Bronchial epithelial cell (primary cell): ENCODE results near the gene TMEM243. TPM values are rescaled to one million over a fixed set of nuclear protein-coding genes. Genes with fewer than 3 reads are reported as not detected.

Experiments
- DNase-seq: peaks from one replicate; pipeline ENCODE4 v3.0.0-alpha.2; 2010; ENCODE audit warnings: low read depth
- FAIRE-seq: peaks from 2 replicates; lab custom pipeline; 2011; peaks lifted over from hg19 to GRCh38; lab: Jason Lieb, UNC
- H3K27me3 ChIP-seq: 2 replicates; pipeline ENCODE4 v1.5.1; 2011; ENCODE audit warnings: low read length; ENCODE audit not compliant: control insufficient read depth, insufficient read depth
- H3K36me3 ChIP-seq: 2 replicates; pipeline ENCODE4 v1.5.1; 2011; ENCODE audit warnings: low read length; ENCODE audit not compliant: control insufficient read depth, insufficient read depth
- H3K4me3 ChIP-seq: 2 replicates; pipeline ENCODE4 v1.5.1; 2011; ENCODE audit warnings: mild to moderate bottlenecking, low read depth, low read length, control low read depth
- CTCF ChIP-seq: IDR thresholded peaks from 2 replicates; pipeline ENCODE4 v1.5.1; 2011; ENCODE audit warnings: mild to moderate bottlenecking, moderate library complexity, low read length, control low read depth, inconsistent platforms; ENCODE audit not compliant: insufficient read depth, severe bottlenecking
- total RNA-seq: library from RNA; depleted of rRNA; stranded (reverse); fragments of >200 nt; gene quantifications from 2 replicates; pipeline ENCODE4 v1.2.1, GENCODE V29; 2014

Gene TMEM243
- total RNA-seq, 1 donor from 2014 or later, result 26.9 TPM

DNA sequence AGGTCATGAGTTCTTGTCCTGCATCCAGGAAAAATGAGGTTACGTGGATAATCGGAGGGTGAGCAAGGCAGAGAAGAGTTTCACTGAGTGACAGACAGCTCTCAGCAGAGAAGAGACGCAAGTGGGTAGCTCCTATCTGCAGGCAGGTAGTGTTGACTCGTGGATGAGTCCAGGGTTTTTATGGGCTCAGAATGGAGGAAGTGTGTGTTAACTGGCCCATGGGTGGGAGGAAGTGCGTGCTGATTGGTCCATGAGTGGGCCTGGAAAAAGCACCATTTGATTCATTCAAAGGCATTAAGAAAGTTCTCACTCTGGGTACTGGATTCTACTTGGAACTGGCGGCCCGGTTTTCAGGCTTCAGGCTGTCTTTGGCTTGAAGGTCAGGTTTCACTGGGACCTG, 72.0 kb downstream of the TMEM243 start:
- no peak for DNase-seq
- H3K36me3 ChIP-seq, result no peaks in the 10 kb centered on the region
- no peak overlapping the region for H3K4me3 ChIP-seq
- no peak for FAIRE-seq
- no peak for TF ChIP-seq CTCF
- H3K27me3 ChIP-seq, result no peaks in the 10 kb centered on the region

DNA sequence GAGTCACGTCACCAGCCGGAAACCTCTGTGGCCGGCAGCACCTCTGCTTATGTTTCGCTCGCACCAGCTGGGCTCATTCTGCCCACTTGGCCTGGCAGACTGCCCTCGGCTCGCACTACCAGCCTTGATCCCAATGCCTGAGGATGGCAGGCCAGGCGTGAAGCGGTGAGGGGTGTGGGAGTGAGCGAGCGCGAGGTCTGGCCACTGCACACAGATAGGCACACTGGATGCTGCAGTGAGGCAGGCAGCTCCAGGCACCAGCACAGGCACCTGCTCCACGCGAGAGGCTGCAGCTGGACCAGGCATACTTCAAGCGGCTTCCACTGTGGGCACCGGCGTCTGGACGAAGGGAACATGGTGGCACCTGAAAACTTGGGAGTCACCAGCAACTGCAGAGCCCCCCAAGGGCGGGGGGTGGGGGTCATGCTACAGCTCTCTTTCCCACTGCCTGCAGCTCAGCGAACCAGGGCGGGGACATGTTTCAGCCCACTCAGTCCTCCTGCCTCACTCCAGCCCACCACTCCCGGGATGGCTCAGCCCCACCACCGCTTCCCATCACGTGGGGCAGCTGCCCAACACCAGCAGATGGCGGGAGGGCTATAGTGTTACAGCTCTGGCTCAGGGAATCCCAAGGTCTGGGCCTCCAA, 72.7 kb downstream of the TMEM243 start:
- FAIRE-seq, result no peak
- no peaks in the 10 kb centered on the region for H3K27me3 ChIP-seq
- no peak overlapping the region for H3K4me3 ChIP-seq
- TF ChIP-seq CTCF, result no peak
- no peaks in the 10 kb centered on the region for H3K36me3 ChIP-seq
- no peak for DNase-seq

Other genes with a start within 250 kb of the TMEM243 start
- 3.9 and 13.3 TPM in 2 replicates for gene ELAPOR2, start 160.1 kb downstream of the TMEM243 start, total RNA-seq
- 40.8 and 54.0 TPM in 2 replicates for gene DMTF1, start 67.3 kb downstream of the TMEM243 start, total RNA-seq
- gene CROT, start 125.9 kb upstream of the TMEM243 start, total RNA-seq, result 12.9 and 16.1 TPM in 2 replicates